ENCODE data around the gene TRMT2B.
"Not testable (repeated sequence)": the region's sequence is repeated elsewhere in the genome, so short reads cannot be mapped to it uniquely, and the experiment has no call there.

Gene TRMT2B

GRCh38 chrX:101037231-101037630 lies 14.7 kb downstream of the TRMT2B start:
- DNase-seq (ENCODE audit: extremely low read depth, low read depth): no peak
- no peak overlapping the region for H3K4me3 ChIP-seq (replicated peaks; ENCODE audit: low read depth, low read length)
- TF ChIP-seq CTCF (IDR thresholded peaks at IDR 0.05; ENCODE audit: low read depth, low read length, missing control alignments): no peak

- no peak overlapping the region for H3K4me3 ChIP-seq (replicated peaks; ENCODE audit: low read depth, low read length)
- TF ChIP-seq CTCF (IDR thresholded peaks at IDR 0.05; ENCODE audit: low read depth, low read length, missing control alignments): no peak
- DNase-seq (ENCODE audit: extremely low read depth, low read depth): no peak
These were observed 22.2 kb downstream of the TRMT2B start for GRCh38 chrX:101029665-101030064.

- H3K4me3 ChIP-seq (replicated peaks; ENCODE audit: low read depth, low read length): no peak overlapping the region
- TF ChIP-seq CTCF (IDR thresholded peaks at IDR 0.05; ENCODE audit: low read depth, low read length, missing control alignments): no peak
- DNase-seq (ENCODE audit: extremely low read depth, low read depth): no peak
These were observed 23.3 kb downstream of the TRMT2B start for GRCh38 chrX:101028562-101028961.

GRCh38 chrX:101025126-101025525 lies 26.8 kb downstream of the TRMT2B start:
- no peak overlapping the region for H3K4me3 ChIP-seq (replicated peaks; ENCODE audit: low read depth, low read length)
- no peak for TF ChIP-seq CTCF (IDR thresholded peaks at IDR 0.05; ENCODE audit: low read depth, low read length, missing control alignments)
- DNase-seq (ENCODE audit: extremely low read depth, low read depth): no peak

GRCh38 chrX:101022020-101022419 lies 29.9 kb downstream of the TRMT2B start:
- DNase-seq (ENCODE audit: extremely low read depth, low read depth): no peak
- no peak overlapping the region for H3K4me3 ChIP-seq (replicated peaks; ENCODE audit: low read depth, low read length)
- TF ChIP-seq CTCF (IDR thresholded peaks at IDR 0.05; ENCODE audit: low read depth, low read length, missing control alignments): no peak

- DNase-seq (ENCODE audit: extremely low read depth, low read depth); H3K4me3 ChIP-seq (replicated peaks; ENCODE audit: low read depth, low read length): not testable (repeated sequence)
These were observed 39.9 kb downstream of the TRMT2B start for GRCh38 chrX:101012031-101012430.

GRCh38 chrX:101009090-101009489 lies 42.8 kb downstream of the TRMT2B start:
- H3K4me3 ChIP-seq (replicated peaks; ENCODE audit: low read depth, low read length): no peak overlapping the region
- TF ChIP-seq CTCF (IDR thresholded peaks at IDR 0.05; ENCODE audit: low read depth, low read length, missing control alignments): no peak
- no peak for DNase-seq (ENCODE audit: extremely low read depth, low read depth)

Measured in HFF-Myc (cell line).